ENCODE data around the gene SEZ6L.

Gene SEZ6L

DNA sequence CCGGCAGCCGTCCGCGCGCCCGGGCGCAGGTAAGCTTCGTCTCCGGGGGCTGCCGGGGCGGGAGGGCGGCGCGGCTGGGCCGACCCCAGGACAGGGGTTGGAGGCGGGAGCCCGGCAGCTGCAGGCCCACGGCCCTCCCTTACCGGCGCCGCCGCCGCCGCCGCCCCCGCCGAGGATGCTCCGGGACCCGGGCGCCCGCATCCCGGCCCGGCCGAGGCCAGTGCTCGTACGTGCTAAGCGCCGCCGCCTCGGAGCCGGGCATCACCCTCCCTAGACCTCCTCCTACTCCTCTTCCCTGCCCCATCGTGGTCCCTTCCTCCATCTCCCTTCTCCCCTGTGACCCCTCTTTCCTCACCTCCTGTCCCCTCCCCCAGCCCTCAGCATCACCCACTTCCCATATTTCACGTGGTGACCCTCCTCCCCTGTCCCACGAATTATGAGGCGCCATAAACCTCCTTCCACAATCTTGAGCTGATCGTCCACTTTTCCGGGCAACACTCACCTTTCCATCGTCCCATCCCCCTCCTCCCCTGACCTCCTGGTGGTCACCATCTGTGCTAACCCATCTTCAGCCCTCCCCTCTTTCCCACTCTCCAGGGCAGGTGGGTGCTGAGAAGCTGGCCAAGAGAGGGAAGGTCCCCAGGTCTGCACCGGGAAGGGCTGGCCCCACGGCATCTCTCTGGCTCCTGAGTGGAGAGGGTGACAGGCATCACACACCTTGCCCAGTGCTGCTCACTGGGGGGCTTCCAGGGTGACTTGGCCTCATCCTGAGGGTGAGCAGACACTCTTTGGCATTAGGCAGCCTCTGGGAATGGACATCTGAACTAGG is 260.4 kb downstream of the SEZ6L start:
- Histone ChIP-seq H3K27ac (ENCODE audit: low read depth, low read length, poor library complexity, severe bottlenecking) (peak overlapping the region; percentile 54), H3K4me2 (ENCODE audit: low read length) (peak overlapping the region; percentile 94), H3K79me2 (ENCODE audit: insufficient read depth, low read length) (no peaks in the 10 kb centered on the region)

DNA sequence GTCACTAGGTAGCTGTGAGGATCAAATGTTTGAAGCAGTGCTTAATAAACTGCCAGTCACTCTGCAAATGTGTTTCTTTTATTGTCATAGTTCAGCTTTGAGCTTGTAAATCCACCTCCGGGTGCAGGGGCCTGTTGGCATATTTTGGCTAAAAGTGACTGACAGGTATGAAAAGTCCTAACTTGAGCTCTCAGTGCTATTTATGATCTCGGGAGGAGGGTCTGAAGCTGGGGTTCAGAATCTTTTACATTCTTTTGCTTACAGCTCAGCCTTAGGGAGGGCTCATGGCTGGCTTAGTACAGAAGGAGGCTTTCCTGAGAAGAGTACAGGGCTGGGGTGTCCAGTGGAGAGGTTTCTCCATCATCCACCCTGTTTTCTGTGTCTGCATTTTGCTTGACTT is 261.3 kb downstream of the SEZ6L start:
- TF ChIP-seq, protein P1, sequence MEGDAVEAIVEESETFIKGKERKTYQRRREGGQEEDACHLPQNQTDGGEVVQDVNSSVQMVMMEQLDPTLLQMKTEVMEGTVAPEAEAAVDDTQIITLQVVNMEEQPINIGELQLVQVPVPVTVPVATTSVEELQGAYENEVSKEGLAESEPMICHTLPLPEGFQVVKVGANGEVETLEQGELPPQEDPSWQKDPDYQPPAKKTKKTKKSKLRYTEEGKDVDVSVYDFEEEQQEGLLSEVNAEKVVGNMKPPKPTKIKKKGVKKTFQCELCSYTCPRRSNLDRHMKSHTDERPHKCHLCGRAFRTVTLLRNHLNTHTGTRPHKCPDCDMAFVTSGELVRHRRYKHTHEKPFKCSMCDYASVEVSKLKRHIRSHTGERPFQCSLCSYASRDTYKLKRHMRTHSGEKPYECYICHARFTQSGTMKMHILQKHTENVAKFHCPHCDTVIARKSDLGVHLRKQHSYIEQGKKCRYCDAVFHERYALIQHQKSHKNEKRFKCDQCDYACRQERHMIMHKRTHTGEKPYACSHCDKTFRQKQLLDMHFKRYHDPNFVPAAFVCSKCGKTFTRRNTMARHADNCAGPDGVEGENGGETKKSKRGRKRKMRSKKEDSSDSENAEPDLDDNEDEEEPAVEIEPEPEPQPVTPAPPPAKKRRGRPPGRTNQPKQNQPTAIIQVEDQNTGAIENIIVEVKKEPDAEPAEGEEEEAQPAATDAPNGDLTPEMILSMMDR (IDR thresholded peaks at IDR 0.05; ENCODE audit: low read length) = no peak
- TF ChIP-seq EZH2 (IDR thresholded peaks at IDR 0.05; ENCODE audit: borderline replicate concordance, low read length) = no peak
- Histone ChIP-seq H3K36me3 (ENCODE audit: insufficient read depth, low read length) (peaks cover 14% of the 10 kb centered on the region), H3K9ac (ENCODE audit: low read length) (peak overlapping the region; percentile 70; the same call in 1 of the 2 replicates), H3K27me3 (ENCODE audit: insufficient read depth, low read length) (no peaks in the 10 kb centered on the region), H3K9me2 (ENCODE audit: low read depth, low read length) (no peaks in the 10 kb centered on the region), H3F3A (ENCODE audit: insufficient read depth, low read length) (no peaks in the 10 kb centered on the region; the same call in 1 of the 2 replicates), H3K4me2 (ENCODE audit: low read length) (peak overlapping the region; percentile 94), H2AFZ (ENCODE audit: low read length) (no peak overlapping the region), H3K9me3 (ENCODE audit: low read length) (no peaks in the 10 kb centered on the region), H3K79me2 (ENCODE audit: insufficient read depth, low read length) (no peaks in the 10 kb centered on the region), H3K4me3 (ENCODE audit: low read depth, low read length, poor library complexity, severe bottlenecking) (peak overlapping the region; percentile 64), H3K27ac (ENCODE audit: low read depth, low read length, poor library complexity, severe bottlenecking) (peak overlapping the region; percentile 54), H4K20me1 (ENCODE audit: insufficient read depth, low read length) (no peaks in the 10 kb centered on the region), H3K4me1 (ENCODE audit: insufficient read depth, low read length, severe bottlenecking) (peaks cover 45% of the 10 kb centered on the region)

More for the DNA sequence above, 260.4 kb downstream of the SEZ6L start:
- Histone ChIP-seq H3K4me1 (ENCODE audit: insufficient read depth, low read length, severe bottlenecking) (peaks cover 45% of the 10 kb centered on the region), H3K9ac (ENCODE audit: low read length) (peak overlapping the region; percentile 70), H3K9me3 (ENCODE audit: low read length) (no peaks in the 10 kb centered on the region), H3K36me3 (ENCODE audit: insufficient read depth, low read length) (peaks cover 11% of the 10 kb centered on the region), H2AFZ (ENCODE audit: low read length) (no peak overlapping the region), H3K27me3 (ENCODE audit: insufficient read depth, low read length) (no peaks in the 10 kb centered on the region), H4K20me1 (ENCODE audit: insufficient read depth, low read length) (no peaks in the 10 kb centered on the region), H3K4me3 (ENCODE audit: low read depth, low read length, poor library complexity, severe bottlenecking) (peak overlapping the region; percentile 64), H3K9me2 (ENCODE audit: low read depth, low read length) (no peaks in the 10 kb centered on the region), H3F3A (ENCODE audit: insufficient read depth, low read length) (no peaks in the 10 kb centered on the region; the same call in 1 of the 2 replicates)
- TF ChIP-seq, protein P1 (IDR thresholded peaks at IDR 0.05; ENCODE audit: low read length) = no peak
- TF ChIP-seq EZH2 (IDR thresholded peaks at IDR 0.05; ENCODE audit: borderline replicate concordance, low read length) = no peak

DNA sequence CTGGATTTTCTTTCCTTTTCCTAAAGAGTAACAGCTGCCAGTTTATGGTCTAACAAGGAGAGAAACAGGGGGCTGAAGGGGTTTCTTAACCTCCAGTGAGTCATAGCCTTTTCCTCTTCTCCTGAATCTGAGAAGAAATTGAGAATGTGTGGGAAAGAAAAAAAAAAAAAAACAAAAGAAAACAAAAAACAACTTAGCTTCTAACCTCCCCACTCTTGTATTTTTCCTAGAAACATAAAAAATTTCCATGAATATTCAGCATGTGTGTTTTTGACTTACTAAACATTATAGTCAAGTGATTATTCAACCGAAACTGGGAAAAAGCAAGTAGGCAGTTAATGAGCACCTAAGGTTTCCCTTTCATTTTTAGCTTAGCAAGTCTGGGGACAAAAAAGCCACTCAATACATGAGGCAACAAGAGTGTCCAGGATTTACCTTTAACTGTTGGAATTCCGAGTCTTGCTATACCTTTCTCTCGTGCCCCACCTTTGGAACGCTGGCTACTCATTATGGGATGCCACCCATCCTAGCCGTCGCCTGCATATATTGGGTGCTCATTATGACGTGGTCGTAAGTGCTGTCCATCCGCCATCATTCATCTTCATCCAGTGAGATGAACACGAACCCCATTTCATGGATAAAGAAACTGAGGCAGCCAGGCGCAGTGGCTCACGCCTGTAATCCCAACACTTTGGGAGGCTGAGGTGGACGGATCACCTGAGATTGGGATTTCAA is 262.2 kb downstream of the SEZ6L start:
- H3K4me1 ChIP-seq (ENCODE audit: insufficient read depth, low read length, severe bottlenecking) = peaks cover 45% of the 10 kb centered on the region
- H3K36me3 ChIP-seq (ENCODE audit: insufficient read depth, low read length) = peaks cover 14% of the 10 kb centered on the region
- H3K9me2 ChIP-seq (ENCODE audit: low read depth, low read length) = no peaks in the 10 kb centered on the region
- H3K27ac ChIP-seq (ENCODE audit: low read depth, low read length, poor library complexity, severe bottlenecking) = peak overlapping the region; percentile 54
- no peaks in the 10 kb centered on the region; the same call in 1 of the 2 replicates for H3F3A ChIP-seq (ENCODE audit: insufficient read depth, low read length)
- TF ChIP-seq, protein P1 (IDR thresholded peaks at IDR 0.05; ENCODE audit: low read length) = no peak
- TF ChIP-seq EZH2 (IDR thresholded peaks at IDR 0.05; ENCODE audit: borderline replicate concordance, low read length) = no peak
- no peaks in the 10 kb centered on the region for H3K79me2 ChIP-seq (ENCODE audit: insufficient read depth, low read length)
- no peaks in the 10 kb centered on the region for H4K20me1 ChIP-seq (ENCODE audit: insufficient read depth, low read length)
- H2AFZ ChIP-seq (ENCODE audit: low read length) = no peak overlapping the region
- no peak overlapping the region for H3K4me3 ChIP-seq (ENCODE audit: low read depth, low read length, poor library complexity, severe bottlenecking)
- no peak overlapping the region for H3K9ac ChIP-seq (ENCODE audit: low read length)
- no peaks in the 10 kb centered on the region for H3K9me3 ChIP-seq (ENCODE audit: low read length)
- H3K4me2 ChIP-seq (ENCODE audit: low read length) = peak overlapping the region; percentile 94; the same call in 1 of the 2 replicates
- H3K27me3 ChIP-seq (ENCODE audit: insufficient read depth, low read length) = no peaks in the 10 kb centered on the region
